CD4-positive, CD25-positive, alpha-beta regulatory T cell (primary cell): ENCODE measurements around the gene ZDHHC17. TPM values are rescaled to one million over a fixed set of nuclear protein-coding genes. Genes with fewer than 3 reads are reported as not detected.
"Not testable (repeated sequence)": the region's sequence is repeated elsewhere in the genome, so short reads cannot be mapped to it uniquely, and the experiment has no call there.

Source experiments
- ATAC-seq, 2 donors: fragments of 150-1000 bp; cut with Tn5 transposase; one replicate each; pipeline ENCODE4 v1.10.0; 2021; ENCODE audit warnings: low read depth in 2 of 2, moderate number of reproducible peaks in 2 of 2, moderate library complexity in 1 of 2
- DNase-seq, 3 donors: peaks; one replicate each; pipeline versions ENCODE4 v3.0.0 to v3.0.0-alpha.2; 2012 to 2022; ENCODE audit warnings: mixed read lengths in 1 of 3
- H3K27ac ChIP-seq: one replicate; pipeline ENCODE4 v1.7.0; 2013; ENCODE audit warnings: mild to moderate bottlenecking, low read length; ENCODE audit not compliant: insufficient read depth, poor library complexity, severe bottlenecking
- H3K27me3 ChIP-seq: one replicate; pipeline ENCODE4 v1.7.0; 2013; ENCODE audit warnings: low read length; ENCODE audit not compliant: control insufficient read depth, insufficient read depth
- H3K36me3 ChIP-seq: one replicate; pipeline ENCODE4 v1.7.0; 2013; ENCODE audit warnings: mild to moderate bottlenecking, low read length, moderate library complexity; ENCODE audit not compliant: control insufficient read depth, insufficient read depth
- H3K4me1 ChIP-seq: 2 replicates; pipeline ENCODE4 v1.7.0; 2013; ENCODE audit warnings: mild to moderate bottlenecking, low read length; ENCODE audit not compliant: insufficient read depth, control insufficient read depth, poor library complexity, severe bottlenecking
- H3K4me3 ChIP-seq: one replicate; pipeline ENCODE4 v1.7.0; 2013; ENCODE audit warnings: low read depth, mild to moderate bottlenecking, low read length, moderate library complexity
- H3K9me3 ChIP-seq, 2 experiments: 1 replicate in 1 of 2; 2 replicates in 1 of 2; pipeline ENCODE4 v1.7.0; 2013; ENCODE audit warnings: low read length in 2 of 2, mild to moderate bottlenecking in 1 of 2, moderate library complexity in 1 of 2; ENCODE audit not compliant: control insufficient read depth in 2 of 2
- H3K27ac Mint-ChIP-seq, 3 donors: one replicate each; pipeline ENCODE4 v1.8.0; 2020 to 2022; ENCODE audit warnings: mild to moderate bottlenecking in 3 of 3, mixed read lengths in 3 of 3, moderate library complexity in 2 of 3
- H3K27me3 Mint-ChIP-seq: one replicate; pipeline ENCODE4 v1.8.0; 2022; ENCODE audit warnings: mild to moderate bottlenecking, mixed read lengths
- H3K36me3 Mint-ChIP-seq: one replicate; pipeline ENCODE4 v1.8.0; 2020; ENCODE audit warnings: mixed read lengths
- H3K4me1 Mint-ChIP-seq, 4 donors: one replicate each; pipeline ENCODE4 v1.8.0; 2020 to 2022; ENCODE audit warnings: mixed read lengths in 4 of 4, mild to moderate bottlenecking in 1 of 4
- H3K4me3 Mint-ChIP-seq, 4 donors: one replicate each; pipeline ENCODE4 v1.8.0; 2020 to 2022; ENCODE audit warnings: mild to moderate bottlenecking in 4 of 4, mixed read lengths in 4 of 4, moderate library complexity in 3 of 4
- H3K9me3 Mint-ChIP-seq, 7 donors: one replicate each; pipeline ENCODE4 v1.8.0; 2020 to 2022; ENCODE audit warnings: mixed read lengths in 7 of 7, mild to moderate bottlenecking in 3 of 7, moderate library complexity in 2 of 7
- polyA plus RNA-seq, 4 donors: library from polyadenylated mRNA; unstranded; fragments of 300-500 nt; fragmentation: Illumina TruSeq; gene quantifications; one replicate each; pipeline ENCODE4 v1.2.3, GENCODE V29; 2021
- total RNA-seq: library from RNA; stranded (reverse); gene quantifications from one replicate; pipeline ENCODE4 v1.2.3, GENCODE V29; 2022

The ZDHHC17 gene
- total and polyA plus RNA-seq, 5 donors from 2014 or later = 9.4 to 51.2 (median 14.2) TPM

- H3K4me1 Mint-ChIP-seq = peaks cover 39 to 81% (median 52%) of the 10 kb centered on the region in 4 donors
Measured at GRCh38 chr12:76777765-76778216, 13.9 kb downstream of the ZDHHC17 start.

GRCh38 chr12:76778364-76778763, 14.4 kb downstream of the ZDHHC17 start:
- H3K36me3 Mint-ChIP-seq = peaks cover 30% of the 10 kb centered on the region
- Histone ChIP-seq H3K4me1 (peaks cover 7% of the 10 kb centered on the region), H3K9me3 (no peaks in the 10 kb centered on the region), H3K27ac (no peak overlapping the region), H3K4me3 (no peak overlapping the region), H3K36me3 (no peaks in the 10 kb centered on the region), H3K27me3 (no peaks in the 10 kb centered on the region)
- H3K27ac Mint-ChIP-seq = peak overlapping the region in 2 of 3 donors; percentile 44 to 54
- H3K27me3 Mint-ChIP-seq = no peaks in the 10 kb centered on the region
- peaks cover 0 to 5% (median 0%) of the 10 kb centered on the region in 7 donors for H3K9me3 Mint-ChIP-seq
- no peak for ATAC-seq
- peak overlapping the region in 1 of 4 donors; percentile 35 for H3K4me3 Mint-ChIP-seq
- no peak for DNase-seq
- H3K4me1 Mint-ChIP-seq = peaks cover 39 to 81% (median 54%) of the 10 kb centered on the region in 4 donors

More at GRCh38 chr12:76777765-76778216, 13.9 kb downstream of the ZDHHC17 start:
- Histone ChIP-seq H3K9me3 (no peaks in the 10 kb centered on the region), H3K4me1 (peaks cover 7% of the 10 kb centered on the region), H3K27me3 (no peaks in the 10 kb centered on the region), H3K27ac (no peak overlapping the region), H3K36me3 (no peaks in the 10 kb centered on the region), H3K4me3 (peak overlapping the region; percentile 22)
- H3K36me3 Mint-ChIP-seq = peaks cover 32% of the 10 kb centered on the region
- H3K4me3 Mint-ChIP-seq = peak overlapping the region; percentile 37 to 79 (median 59)
- peak in 1 of 3 donors; percentile 16 for DNase-seq
- peak overlapping the region; percentile 44 to 54 (median 53) for H3K27ac Mint-ChIP-seq
- no peaks in the 10 kb centered on the region for H3K27me3 Mint-ChIP-seq
- peak; percentile 25 to 45 for ATAC-seq
- H3K9me3 Mint-ChIP-seq = peaks cover 0 to 5% (median 0%) of the 10 kb centered on the region in 7 donors

- not testable (repeated sequence) for H3K4me1 ChIP-seq, H3K9me3 Mint-ChIP-seq, H3K4me3 Mint-ChIP-seq, H3K9me3 ChIP-seq, H3K36me3 ChIP-seq, ATAC-seq, H3K27me3 ChIP-seq, H3K27me3 Mint-ChIP-seq, DNase-seq, H3K27ac ChIP-seq, H3K4me3 ChIP-seq
- Mint-ChIP-seq H3K36me3 (peaks cover 39% of the 10 kb centered on the region), H3K27ac (peak overlapping the region in 2 of 3 donors; percentile 25 to 60), H3K4me1 (peaks cover 47 to 87% (median 57%) of the 10 kb centered on the region in 4 donors)
Measured at GRCh38 chr12:76779310-76779709, 15.4 kb downstream of the ZDHHC17 start.

GRCh38 chr12:76781321-76781720, 17.4 kb downstream of the ZDHHC17 start:
- H3K36me3 ChIP-seq = no peaks in the 10 kb centered on the region
- H3K9me3 ChIP-seq = no peaks in the 10 kb centered on the region
- H3K27me3 Mint-ChIP-seq = no peaks in the 10 kb centered on the region
- ATAC-seq = no peak
- peak overlapping the region in 1 of 4 donors; percentile 11 for H3K4me3 Mint-ChIP-seq
- no peak overlapping the region for H3K4me3 ChIP-seq
- H3K27ac Mint-ChIP-seq = no peak overlapping the region
- peaks cover 7% of the 10 kb centered on the region for H3K4me1 ChIP-seq
- no peak for DNase-seq
- no peaks in the 10 kb centered on the region for H3K27me3 ChIP-seq
- peaks cover 0 to 5% (median 0%) of the 10 kb centered on the region in 7 donors for H3K9me3 Mint-ChIP-seq
- no peak overlapping the region for H3K27ac ChIP-seq
- peaks cover 46% of the 10 kb centered on the region for H3K36me3 Mint-ChIP-seq
- H3K4me1 Mint-ChIP-seq = peaks cover 39 to 81% (median 54%) of the 10 kb centered on the region in 4 donors

- no peak overlapping the region for H3K4me3 ChIP-seq
- H3K4me1 ChIP-seq = peaks cover 4% of the 10 kb centered on the region
- no peaks in the 10 kb centered on the region for H3K9me3 ChIP-seq
- H3K36me3 ChIP-seq = no peaks in the 10 kb centered on the region
- ATAC-seq (no peak), DNase-seq (no peak)
- peaks cover 45% of the 10 kb centered on the region for H3K36me3 Mint-ChIP-seq
- H3K4me3 Mint-ChIP-seq = no peak overlapping the region
- H3K27ac Mint-ChIP-seq = peak overlapping the region; percentile 22 to 48 (median 27)
- no peaks in the 10 kb centered on the region for H3K27me3 Mint-ChIP-seq
- peaks cover 30 to 76% (median 54%) of the 10 kb centered on the region in 4 donors for H3K4me1 Mint-ChIP-seq
- H3K27ac ChIP-seq = no peak overlapping the region
- peaks cover 0 to 8% (median 1%) of the 10 kb centered on the region in 7 donors for H3K9me3 Mint-ChIP-seq
- no peaks in the 10 kb centered on the region for H3K27me3 ChIP-seq
Measured at GRCh38 chr12:76782526-76782925, 18.6 kb downstream of the ZDHHC17 start.

GRCh38 chr12:76784600-76785051, 20.7 kb downstream of the ZDHHC17 start:
- Histone ChIP-seq H3K4me3 (no peak overlapping the region), H3K36me3 (no peaks in the 10 kb centered on the region), H3K9me3 (no peaks in the 10 kb centered on the region), H3K27me3 (no peaks in the 10 kb centered on the region), H3K27ac (no peak overlapping the region), H3K4me1 (no peaks in the 10 kb centered on the region)
- ATAC-seq (no peak), DNase-seq (no peak)
- Mint-ChIP-seq H3K36me3 (peaks cover 30% of the 10 kb centered on the region), H3K4me3 (no peak overlapping the region), H3K27ac (no peak overlapping the region), H3K9me3 (peaks cover 0 to 8% (median 0%) of the 10 kb centered on the region in 7 donors), H3K4me1 (peaks cover 24 to 62% (median 54%) of the 10 kb centered on the region in 4 donors), H3K27me3 (no peaks in the 10 kb centered on the region)

- DNase-seq (no peak), ATAC-seq (no peak)
- peaks cover 29 to 61% (median 51%) of the 10 kb centered on the region in 4 donors for H3K4me1 Mint-ChIP-seq
- H3K4me1 ChIP-seq = no peaks in the 10 kb centered on the region
- peak overlapping the region in 1 of 3 donors; percentile 3 for H3K27ac Mint-ChIP-seq
- no peak overlapping the region for H3K27ac ChIP-seq
- peaks cover 0 to 8% (median 0%) of the 10 kb centered on the region in 7 donors for H3K9me3 Mint-ChIP-seq
- peaks cover 26% of the 10 kb centered on the region for H3K36me3 Mint-ChIP-seq
- H3K27me3 ChIP-seq = no peaks in the 10 kb centered on the region
- H3K36me3 ChIP-seq = no peaks in the 10 kb centered on the region
- no peak overlapping the region for H3K4me3 Mint-ChIP-seq
- H3K27me3 Mint-ChIP-seq = no peaks in the 10 kb centered on the region
- H3K9me3 ChIP-seq = no peaks in the 10 kb centered on the region
- H3K4me3 ChIP-seq = no peak overlapping the region
Measured at GRCh38 chr12:76785407-76785806, 21.5 kb downstream of the ZDHHC17 start.

GRCh38 chr12:76786986-76787385, 23.1 kb downstream of the ZDHHC17 start:
- no peak overlapping the region for H3K27ac ChIP-seq
- peaks cover 37 to 56% (median 51%) of the 10 kb centered on the region in 4 donors for H3K4me1 Mint-ChIP-seq
- ATAC-seq (no peak), DNase-seq (no peak)
- no peak overlapping the region for H3K4me3 Mint-ChIP-seq
- no peak overlapping the region for H3K4me3 ChIP-seq
- no peaks in the 10 kb centered on the region for H3K4me1 ChIP-seq
- H3K36me3 Mint-ChIP-seq = peaks cover 26% of the 10 kb centered on the region
- no peaks in the 10 kb centered on the region for H3K36me3 ChIP-seq
- H3K27me3 Mint-ChIP-seq = no peaks in the 10 kb centered on the region
- no peaks in the 10 kb centered on the region for H3K27me3 ChIP-seq
- no peak overlapping the region for H3K27ac Mint-ChIP-seq
- no peaks in the 10 kb centered on the region for H3K9me3 ChIP-seq
- H3K9me3 Mint-ChIP-seq = peaks cover 0 to 8% (median 0%) of the 10 kb centered on the region in 7 donors
